Chondrocyte (in vitro differentiated cells): Measurements from ENCODE around the gene LRRC8D. TPM values are rescaled to one million over a fixed set of nuclear protein-coding genes. Genes with fewer than 3 reads are reported as not detected.

Experiments used
- DNase-seq: peaks from one replicate; pipeline ENCODE4 v3.0.0; 2021; ENCODE audit warnings: mixed read lengths, low spot score
- H3K27ac Mint-ChIP-seq: one replicate; pipeline ENCODE4 v1.8.0; 2021; ENCODE audit warnings: mild to moderate bottlenecking, moderate library complexity, mixed read lengths; ENCODE audit not compliant: unreplicated experiment
- H3K27me3 Mint-ChIP-seq: 2 replicates; pipeline ENCODE4 v1.8.0; 2021; ENCODE audit warnings: low read depth, mixed read lengths
- H3K36me3 Mint-ChIP-seq: 2 replicates; pipeline ENCODE4 v1.8.0; 2021; ENCODE audit warnings: low read depth, mixed read lengths
- H3K4me1 Mint-ChIP-seq: 2 replicates; pipeline ENCODE4 v1.8.0; 2021; ENCODE audit warnings: low read depth, mild to moderate bottlenecking, mixed read lengths
- H3K4me3 Mint-ChIP-seq: one replicate; pipeline ENCODE4 v1.8.0; 2021; ENCODE audit warnings: mild to moderate bottlenecking, moderate library complexity, mixed read lengths; ENCODE audit not compliant: unreplicated experiment
- H3K9me3 Mint-ChIP-seq: 2 replicates; pipeline ENCODE4 v1.8.0; 2021; ENCODE audit warnings: low read depth, mixed read lengths
- total RNA-seq: library from RNA; stranded (reverse); gene quantifications from 3 replicates; pipeline ENCODE4 v1.2.1, GENCODE V29; 2021
- TF ChIP-seq, protein P1 (sequence below): fragments of 200-600 bp; sonication (generic); IDR thresholded peaks from 2 replicates; pipeline ENCODE4 v1.5.0; 2021; ENCODE audit warnings: antibody characterized with exemption, mild to moderate bottlenecking, moderate library complexity

The LRRC8D gene
- total RNA-seq, 1 donor from 2014 or later: 14.9 TPM

- peaks cover 52% of the 10 kb centered on the region for H3K4me1 Mint-ChIP-seq
- H3K9me3 Mint-ChIP-seq: no peaks in the 10 kb centered on the region
- TF ChIP-seq, protein P1, sequence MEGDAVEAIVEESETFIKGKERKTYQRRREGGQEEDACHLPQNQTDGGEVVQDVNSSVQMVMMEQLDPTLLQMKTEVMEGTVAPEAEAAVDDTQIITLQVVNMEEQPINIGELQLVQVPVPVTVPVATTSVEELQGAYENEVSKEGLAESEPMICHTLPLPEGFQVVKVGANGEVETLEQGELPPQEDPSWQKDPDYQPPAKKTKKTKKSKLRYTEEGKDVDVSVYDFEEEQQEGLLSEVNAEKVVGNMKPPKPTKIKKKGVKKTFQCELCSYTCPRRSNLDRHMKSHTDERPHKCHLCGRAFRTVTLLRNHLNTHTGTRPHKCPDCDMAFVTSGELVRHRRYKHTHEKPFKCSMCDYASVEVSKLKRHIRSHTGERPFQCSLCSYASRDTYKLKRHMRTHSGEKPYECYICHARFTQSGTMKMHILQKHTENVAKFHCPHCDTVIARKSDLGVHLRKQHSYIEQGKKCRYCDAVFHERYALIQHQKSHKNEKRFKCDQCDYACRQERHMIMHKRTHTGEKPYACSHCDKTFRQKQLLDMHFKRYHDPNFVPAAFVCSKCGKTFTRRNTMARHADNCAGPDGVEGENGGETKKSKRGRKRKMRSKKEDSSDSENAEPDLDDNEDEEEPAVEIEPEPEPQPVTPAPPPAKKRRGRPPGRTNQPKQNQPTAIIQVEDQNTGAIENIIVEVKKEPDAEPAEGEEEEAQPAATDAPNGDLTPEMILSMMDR: no peak
- no peaks in the 10 kb centered on the region for H3K27me3 Mint-ChIP-seq
- no peak overlapping the region for H3K27ac Mint-ChIP-seq
- H3K36me3 Mint-ChIP-seq: no peaks in the 10 kb centered on the region
- no peak for DNase-seq
- no peak overlapping the region for H3K4me3 Mint-ChIP-seq
These were observed 82.7 kb downstream of the LRRC8D start for GRCh38 chr1:89903550-89903949.

- Mint-ChIP-seq H3K27ac (peak overlapping the region; percentile 41), H3K36me3 (no peaks in the 10 kb centered on the region), H3K27me3 (no peaks in the 10 kb centered on the region), H3K4me1 (peaks cover 60% of the 10 kb centered on the region), H3K4me3 (no peak overlapping the region), H3K9me3 (no peaks in the 10 kb centered on the region)
- TF ChIP-seq, protein P1: no peak
- no peak for DNase-seq
These were observed 83.6 kb downstream of the LRRC8D start for GRCh38 chr1:89904219-89904980.

DNA sequence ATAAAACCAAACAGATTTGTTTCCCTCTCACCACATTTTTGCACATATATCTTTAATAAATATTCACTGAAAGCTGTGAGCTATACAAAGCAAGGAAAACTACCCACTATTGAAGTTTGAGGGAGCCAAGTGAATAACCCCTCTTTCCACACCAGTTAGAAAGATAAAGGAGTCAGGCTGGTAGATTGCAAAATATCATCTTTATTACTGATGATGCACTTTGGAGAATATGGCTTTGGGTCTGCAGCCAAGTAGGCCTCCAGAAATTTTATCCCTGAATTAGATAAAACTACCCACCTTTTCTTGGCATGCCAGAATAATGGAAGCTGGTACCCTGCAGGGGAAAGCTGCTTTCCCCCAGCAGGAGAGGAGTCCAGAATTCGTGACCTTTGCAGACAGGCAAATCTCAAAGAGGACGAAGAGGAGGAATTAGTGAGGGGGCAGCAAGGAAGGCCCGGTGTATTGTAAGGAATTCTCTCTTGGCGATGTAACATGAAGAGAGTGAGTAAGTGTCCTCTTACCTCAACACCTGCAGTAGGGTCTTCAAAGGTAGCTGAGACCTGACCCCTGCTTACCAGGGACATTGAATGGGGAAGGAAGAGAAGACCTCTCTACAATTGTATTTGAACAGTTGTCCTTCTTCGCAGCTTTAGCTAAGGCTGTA, 84.7 kb downstream of the LRRC8D start:
- no peak for DNase-seq
- TF ChIP-seq, protein P1: no peak
- Mint-ChIP-seq H3K36me3 (no peaks in the 10 kb centered on the region), H3K4me3 (no peak overlapping the region), H3K9me3 (no peaks in the 10 kb centered on the region), H3K27me3 (no peaks in the 10 kb centered on the region), H3K27ac (no peak overlapping the region), H3K4me1 (peaks cover 65% of the 10 kb centered on the region)

GRCh38 chr1:89906088-89906487, 85.3 kb downstream of the LRRC8D start:
- Mint-ChIP-seq H3K9me3 (no peaks in the 10 kb centered on the region), H3K27ac (peak overlapping the region; percentile 96), H3K4me3 (no peak overlapping the region), H3K27me3 (no peaks in the 10 kb centered on the region), H3K36me3 (no peaks in the 10 kb centered on the region), H3K4me1 (peaks cover 71% of the 10 kb centered on the region)
- no peak for DNase-seq
- TF ChIP-seq, protein P1: no peak

DNA sequence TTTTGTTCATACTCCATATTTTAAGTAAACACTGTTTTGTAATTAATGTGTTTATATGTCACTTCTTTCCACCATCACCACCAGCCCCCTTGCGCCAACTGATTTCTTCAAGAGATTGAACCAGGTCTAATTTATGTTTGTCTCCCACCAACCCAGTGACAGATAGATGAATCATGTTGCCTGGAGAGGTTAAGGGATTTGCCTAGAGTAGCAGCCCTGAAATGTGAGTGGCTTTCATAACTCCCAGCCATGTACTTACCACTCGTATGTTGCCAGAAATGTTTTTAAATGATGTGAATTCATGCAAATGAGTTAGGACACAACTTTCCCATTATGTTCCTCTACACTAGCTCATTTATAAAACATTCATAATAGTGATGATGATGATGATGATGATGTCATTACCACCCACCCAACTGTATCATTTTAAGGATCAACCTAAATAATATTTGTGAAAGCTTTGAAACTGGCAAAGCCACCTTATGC, 86.9 kb downstream of the LRRC8D start:
- TF ChIP-seq, protein P1: no peak
- Mint-ChIP-seq H3K4me3 (no peak overlapping the region), H3K27me3 (no peaks in the 10 kb centered on the region), H3K4me1 (peaks cover 85% of the 10 kb centered on the region), H3K9me3 (no peaks in the 10 kb centered on the region), H3K27ac (peak overlapping the region; percentile 96), H3K36me3 (no peaks in the 10 kb centered on the region)
- DNase-seq: no peak
